IMR-90 (cell line): ENCODE measurements around the gene FRMD5.

Experiments used
- CEBPB ChIP-seq: IDR thresholded peaks from 2 replicates; pipeline ENCODE4 v1.6.1; 2012; ENCODE audit warnings: low read depth, low read length, improper control_type of control experiment
- CHD1 ChIP-seq: IDR thresholded peaks from 2 replicates; pipeline ENCODE4 v1.6.1; 2012; ENCODE audit warnings: low read depth, low read length, improper control_type of control experiment
- CTCF ChIP-seq: conservative IDR thresholded peaks from 2 replicates; pipeline ENCODE4 v1.5.1; 2012; ENCODE audit warnings: mild to moderate bottlenecking, low read depth, low read length, improper control_type of control experiment
- MAFK ChIP-seq: IDR thresholded peaks from 2 replicates; pipeline ENCODE4 v1.6.1; 2012; ENCODE audit warnings: low read depth, low read length, improper control_type of control experiment
- MAZ ChIP-seq: IDR thresholded peaks from 2 replicates; pipeline ENCODE4 v1.6.1; 2012; ENCODE audit warnings: low read depth, mild to moderate bottlenecking, low read length, improper control_type of control experiment, moderate library complexity, borderline replicate concordance
- MXI1 ChIP-seq: IDR thresholded peaks from 2 replicates; pipeline ENCODE4 v1.6.1; 2012; ENCODE audit warnings: low read depth, mild to moderate bottlenecking, low read length, moderate library complexity, borderline replicate concordance
- NFE2L2 ChIP-seq: fragments of 150-350 bp; IDR thresholded peaks from 2 replicates; pipeline ENCODE4 v1.6.1; 2016; ENCODE audit warnings: low read depth, mild to moderate bottlenecking, low read length
- POLR2A ChIP-seq: IDR thresholded peaks from 2 replicates; pipeline ENCODE4 v1.6.1; 2012; ENCODE audit warnings: mild to moderate bottlenecking, low read depth, low read length
- RAD21 ChIP-seq: IDR thresholded peaks from 2 replicates; pipeline ENCODE4 v1.6.1; 2012; ENCODE audit warnings: low read length, improper control_type of control experiment
- RCOR1 ChIP-seq: IDR thresholded peaks from 2 replicates; pipeline ENCODE4 v1.6.1; 2012; ENCODE audit warnings: mild to moderate bottlenecking, low read length, improper control_type of control experiment; ENCODE audit not compliant: insufficient replicate concordance
- RFX5 ChIP-seq: IDR thresholded peaks from 2 replicates; pipeline ENCODE4 v1.8.0; 2012; ENCODE audit warnings: low read depth, mild to moderate bottlenecking, low read length, moderate library complexity
- SMC3 ChIP-seq: fragments of 150-350 bp; IDR thresholded peaks from 2 replicates; pipeline ENCODE4 v1.6.1; 2016; ENCODE audit warnings: low read depth, mild to moderate bottlenecking, antibody characterized with exemption, low read length, moderate library complexity
- USF2 ChIP-seq: fragments of 150-350 bp; IDR thresholded peaks from 2 replicates; pipeline ENCODE4 v1.6.1; 2017; ENCODE audit warnings: mild to moderate bottlenecking, antibody characterized with exemption, low read length, low read depth

GRCh38 chr15:43852607-43853006, 342.5 kb downstream of the FRMD5 start:
- no peak for TF ChIP-seq NFE2L2
- no peak for TF ChIP-seq CHD1
- TF ChIP-seq CTCF = no peak
- TF ChIP-seq POLR2A = no peak
- TF ChIP-seq USF2 = no peak
- no peak for TF ChIP-seq SMC3
- no peak for TF ChIP-seq MAFK
- TF ChIP-seq RAD21 = no peak
- TF ChIP-seq CEBPB = no peak
- no peak for TF ChIP-seq MAZ
- no peak for TF ChIP-seq RFX5
- TF ChIP-seq RCOR1 = no peak
- TF ChIP-seq MXI1 = no peak
